ENCODE data around the gene SF1.
A peak's percentile ranks its signal among the peaks of the same experiment; 100 is the strongest.

The SF1 gene

DNA sequence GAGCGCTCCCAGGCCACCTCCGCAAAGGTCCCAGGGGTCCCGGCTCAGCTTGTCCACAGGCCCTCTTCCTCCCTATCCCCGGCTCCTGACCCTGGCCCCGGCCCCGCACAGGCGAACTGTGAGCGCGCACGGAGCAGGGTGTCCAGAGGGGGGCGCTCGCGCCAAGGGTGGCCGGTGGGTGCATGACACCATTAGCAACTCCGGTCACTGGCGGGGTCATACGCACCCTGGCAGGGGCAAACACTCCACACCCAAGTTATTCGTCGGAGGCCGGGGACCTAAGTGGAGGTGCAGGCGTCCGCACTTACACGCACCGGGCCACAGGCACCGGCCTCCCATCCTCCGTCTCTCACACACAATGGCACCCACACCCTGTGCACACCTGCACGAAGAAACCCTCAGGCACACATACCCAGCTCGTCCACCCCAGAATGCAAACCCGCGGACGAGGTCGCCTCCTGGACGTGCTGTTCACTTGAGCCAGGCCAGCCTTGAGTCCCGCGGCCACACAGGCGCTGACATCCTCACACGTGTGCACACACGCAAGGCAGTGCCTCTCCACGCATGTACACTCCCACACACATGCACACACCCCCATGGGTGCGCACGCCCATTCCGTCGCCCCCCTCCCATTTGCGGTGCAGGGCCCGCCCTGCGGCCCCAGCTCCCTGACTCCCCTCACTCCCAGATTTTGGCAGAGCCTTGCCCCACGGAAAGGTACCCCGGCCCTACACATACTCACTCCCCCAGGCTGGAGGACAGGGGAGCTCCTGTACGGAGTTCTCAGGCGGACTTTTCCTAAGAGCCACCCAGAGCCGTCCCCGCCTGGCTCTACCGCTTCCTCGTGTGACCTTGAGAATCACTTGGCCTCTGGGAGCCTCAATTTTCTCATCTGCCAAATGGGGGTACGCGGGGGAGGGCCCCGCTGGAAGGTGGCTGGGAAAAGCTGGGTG is 34.5 kb downstream of the SF1 start, which contains the start of gene RASGRP2:
RASGRP2 (minus strand) TSS at position 552 of the 953 bp plus-strand sequence. CDS start 1,276 bp downstream, outside the sequence.
- no peak within 1 kb of the TSS for H2BK120ac ChIP-seq (ENCODE audit: low read depth, low read length)
- H3K79me1 ChIP-seq (ENCODE audit: low read length), result no peaks in the 10 kb centered on the region
- WGBS (ENCODE audit: extremely low coverage, insufficient coverage, low lambda C conversion rate), result no CpG with 5 or more reads among the region's 57 CpGs
- no peaks in the 10 kb centered on the region for H3K4me1 ChIP-seq (ENCODE audit: control insufficient read depth, low read depth, low read length)
- H3K79me2 ChIP-seq (ENCODE audit: control insufficient read depth, insufficient read depth, low read length), result no peaks in the 10 kb centered on the region
- DNase-seq, result peak; percentile 42
- H2BK5ac ChIP-seq (ENCODE audit: low read length), result no peak within 1 kb of the TSS
- no peak within 1 kb of the TSS for H3K9ac ChIP-seq (ENCODE audit: low read length)
- peak within 1 kb of the TSS; percentile 53 for H3K18ac ChIP-seq (ENCODE audit: low read length)
- H3K36me3 ChIP-seq (ENCODE audit: control insufficient read depth, insufficient read depth, low read length), result no peaks in the 10 kb centered on the region
- no peak within 1 kb of the TSS for H4K5ac ChIP-seq (ENCODE audit: low read length)
- H2BK15ac ChIP-seq (replicated peaks; ENCODE audit: low read depth), result no peak within 1 kb of the TSS
- H3K4me2 ChIP-seq (ENCODE audit: low read length), result peak within 1 kb of the TSS; percentile 36
- no peak within 1 kb of the TSS for H3K4me3 ChIP-seq (ENCODE audit: low read length)
- peak within 1 kb of the TSS; percentile 62 for H3K56ac ChIP-seq (ENCODE audit: low read length)
- H2AK5ac ChIP-seq (ENCODE audit: low read length), result no peak within 1 kb of the TSS
- H3K27ac ChIP-seq (ENCODE audit: low read depth, low read length), result no peak within 1 kb of the TSS
- H3K23ac ChIP-seq (ENCODE audit: low read length), result no peak within 1 kb of the TSS
- no peak within 1 kb of the TSS for H3K4ac ChIP-seq (ENCODE audit: low read depth, low read length)
- H3K27me3 ChIP-seq (ENCODE audit: insufficient read depth, low read length, poor library complexity), result peaks cover 21% of the 10 kb centered on the region
- H4K8ac ChIP-seq (ENCODE audit: low read depth, low read length), result no peak within 1 kb of the TSS

DNA sequence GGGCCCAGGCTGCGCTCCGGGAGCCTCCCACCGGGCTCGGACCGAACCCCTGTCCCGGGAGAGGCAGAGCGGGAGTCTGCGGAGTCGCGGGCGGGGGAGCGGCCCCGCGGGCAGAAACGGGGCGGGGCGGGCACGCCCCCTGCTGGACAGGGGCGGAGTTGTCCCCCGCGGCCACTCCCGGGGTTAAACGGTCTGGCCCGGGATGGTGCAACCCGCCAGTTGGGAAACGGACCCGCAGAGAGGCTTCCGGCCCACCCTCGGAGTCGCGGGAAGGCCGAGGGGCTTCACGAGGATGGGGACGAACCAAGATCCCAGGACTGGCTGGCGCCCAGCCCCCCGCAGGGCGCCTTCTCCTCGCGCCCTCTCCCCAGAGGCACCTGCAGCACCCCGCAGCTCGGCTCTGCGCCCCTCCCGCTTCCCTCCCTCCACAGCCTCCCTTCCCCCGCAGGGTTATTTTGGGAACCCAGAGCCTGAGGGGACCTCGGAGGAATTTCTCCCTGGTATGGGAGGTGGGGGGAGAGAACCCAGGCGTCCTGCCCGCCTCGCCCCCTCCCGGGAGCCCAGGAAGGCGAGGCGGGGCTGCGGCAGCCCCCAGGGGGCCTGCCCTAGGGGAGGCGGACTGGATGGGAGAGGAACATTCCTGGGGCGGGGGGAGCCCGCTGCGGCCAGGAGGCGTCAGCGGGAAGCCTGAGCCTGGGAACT is 35.3 kb downstream of the SF1 start:
- DNase-seq, result peak; percentile 45
- H3K36me3 ChIP-seq (ENCODE audit: control insufficient read depth, insufficient read depth, low read length), result no peaks in the 10 kb centered on the region
- no peak overlapping the region for H2BK5ac ChIP-seq (ENCODE audit: low read length)
- H3K9ac ChIP-seq (ENCODE audit: low read length), result peak overlapping the region; percentile 42
- no peak overlapping the region for H4K5ac ChIP-seq (ENCODE audit: low read length)
- H3K79me2 ChIP-seq (ENCODE audit: control insufficient read depth, insufficient read depth, low read length), result no peaks in the 10 kb centered on the region
- H3K27me3 ChIP-seq (ENCODE audit: insufficient read depth, low read length, poor library complexity), result peaks cover 21% of the 10 kb centered on the region
- peak overlapping the region; percentile 61 for H3K4me2 ChIP-seq (ENCODE audit: low read length)
- no CpG with 5 or more reads among the region's 58 CpGs for WGBS (ENCODE audit: extremely low coverage, insufficient coverage, low lambda C conversion rate)
- H2BK120ac ChIP-seq (ENCODE audit: low read depth, low read length), result no peak overlapping the region
- H3K79me1 ChIP-seq (ENCODE audit: low read length), result no peaks in the 10 kb centered on the region
- no peaks in the 10 kb centered on the region for H3K4me1 ChIP-seq (ENCODE audit: control insufficient read depth, low read depth, low read length)
- H4K8ac ChIP-seq (ENCODE audit: low read depth, low read length), result no peak overlapping the region
- no peak overlapping the region for H3K18ac ChIP-seq (ENCODE audit: low read length)
- no peak overlapping the region for H3K27ac ChIP-seq (ENCODE audit: low read depth, low read length)
- H3K4ac ChIP-seq (ENCODE audit: low read depth, low read length), result no peak overlapping the region
- no peak overlapping the region for H2BK15ac ChIP-seq (replicated peaks; ENCODE audit: low read depth)
- peak overlapping the region; percentile 70 for H3K56ac ChIP-seq (ENCODE audit: low read length)
- no peak overlapping the region for H2AK5ac ChIP-seq (ENCODE audit: low read length)
- no peak overlapping the region for H3K4me3 ChIP-seq (ENCODE audit: low read length)
- no peak overlapping the region for H3K23ac ChIP-seq (ENCODE audit: low read length)

DNA sequence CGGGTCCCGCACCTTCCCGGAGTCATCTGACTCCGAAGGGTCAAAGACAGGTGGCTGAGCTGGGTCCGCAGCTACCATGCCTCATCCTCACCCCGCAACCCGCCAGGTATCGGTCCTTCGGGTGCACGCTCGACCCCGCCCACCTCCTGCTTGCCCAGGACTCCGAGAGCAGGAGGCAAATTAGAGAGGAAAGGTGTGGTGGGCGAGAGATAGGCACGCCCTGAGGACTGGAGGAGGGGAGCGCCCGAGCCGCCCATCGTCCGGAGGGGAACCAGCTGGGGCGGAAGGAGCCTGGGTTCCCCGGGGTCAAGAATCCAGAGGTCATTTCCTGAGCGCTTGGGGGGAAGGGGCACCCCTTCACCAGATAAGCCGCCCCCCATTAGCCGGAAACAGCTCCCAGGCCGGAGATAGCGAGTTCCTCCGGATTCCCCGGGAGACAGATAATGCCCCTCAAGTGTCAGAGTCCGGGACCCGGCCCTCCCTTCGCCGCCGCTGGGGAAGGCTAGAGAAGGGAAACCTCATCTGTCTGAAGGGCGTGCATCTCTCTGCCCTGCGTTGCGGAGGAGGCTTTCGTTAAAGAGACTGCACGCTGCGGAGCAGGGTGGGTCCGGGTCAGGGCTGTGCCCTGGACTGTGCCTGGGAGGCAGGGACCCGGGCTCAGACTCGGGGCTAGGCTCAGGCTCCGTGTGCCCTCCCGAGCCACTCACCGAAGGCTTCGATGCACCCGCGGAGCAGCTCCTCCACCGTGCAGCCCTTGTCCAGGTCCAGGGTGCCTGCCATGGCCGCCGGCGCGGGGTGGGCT is 36.1 kb downstream of the SF1 start:
- DNase-seq, result peak; percentile 32
- no peak overlapping the region for H3K4me3 ChIP-seq (ENCODE audit: low read length)
- H3K27ac ChIP-seq (ENCODE audit: low read depth, low read length), result no peak overlapping the region

DNA sequence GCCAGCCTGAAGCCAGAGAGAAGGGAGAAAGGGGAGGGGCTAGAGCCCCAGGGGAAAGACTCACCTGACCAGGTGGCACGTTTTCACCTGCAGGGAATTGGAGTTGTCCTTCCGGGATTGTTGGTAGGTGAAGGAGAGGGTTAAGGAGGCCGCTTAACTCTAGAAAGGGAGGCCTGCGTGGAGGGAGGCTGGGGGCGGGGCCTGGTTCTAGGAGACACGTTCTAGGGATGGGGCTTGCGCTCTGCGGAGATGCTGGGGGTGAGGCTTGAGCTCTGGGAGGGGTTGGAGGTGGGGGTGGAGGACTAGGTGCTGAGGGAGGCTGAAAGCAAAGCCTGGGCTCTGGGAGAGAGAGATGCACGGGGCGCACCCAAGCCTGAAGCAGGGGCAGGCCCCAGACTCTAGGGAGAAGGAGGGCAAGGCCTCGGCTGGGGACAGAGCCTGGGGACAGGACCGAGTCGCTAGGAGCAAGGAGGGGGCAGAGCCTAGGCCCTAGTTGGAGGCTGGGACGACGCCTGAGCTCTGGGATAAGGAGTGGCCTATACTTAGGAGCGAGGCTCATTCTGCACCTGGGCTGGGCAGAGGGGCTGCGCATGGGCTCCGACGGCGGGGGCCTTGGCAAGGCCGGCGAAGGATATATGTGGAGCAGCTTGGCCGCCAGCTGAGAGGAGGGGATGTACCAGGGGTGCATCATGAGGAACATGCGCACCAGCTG is 36.8 kb downstream of the SF1 start:
- Histone ChIP-seq H2BK120ac (ENCODE audit: low read depth, low read length) (no peak overlapping the region), H3K18ac (ENCODE audit: low read length) (no peak overlapping the region), H3K4me2 (ENCODE audit: low read length) (no peak overlapping the region), H4K5ac (ENCODE audit: low read length) (no peak overlapping the region), H3K4me3 (ENCODE audit: low read length) (no peak overlapping the region), H3K79me2 (ENCODE audit: control insufficient read depth, insufficient read depth, low read length) (no peaks in the 10 kb centered on the region), H3K23ac (ENCODE audit: low read length) (no peak overlapping the region), H2BK15ac (replicated peaks; ENCODE audit: low read depth) (no peak overlapping the region), H3K27ac (ENCODE audit: low read depth, low read length) (no peak overlapping the region), H3K56ac (ENCODE audit: low read length) (no peak overlapping the region), H3K79me1 (ENCODE audit: low read length) (no peaks in the 10 kb centered on the region), H4K8ac (ENCODE audit: low read depth, low read length) (no peak overlapping the region), H3K4ac (ENCODE audit: low read depth, low read length) (no peak overlapping the region), H3K4me1 (ENCODE audit: control insufficient read depth, low read depth, low read length) (no peaks in the 10 kb centered on the region), H3K36me3 (ENCODE audit: control insufficient read depth, insufficient read depth, low read length) (no peaks in the 10 kb centered on the region), H3K27me3 (ENCODE audit: insufficient read depth, low read length, poor library complexity) (peaks cover 21% of the 10 kb centered on the region), H2AK5ac (ENCODE audit: low read length) (no peak overlapping the region), H2BK5ac (ENCODE audit: low read length) (no peak overlapping the region), H3K9ac (ENCODE audit: low read length) (no peak overlapping the region)
- peak; percentile 42 for DNase-seq
- WGBS (ENCODE audit: extremely low coverage, insufficient coverage, low lambda C conversion rate), result no CpG with 5 or more reads among the region's 24 CpGs

More for the DNA sequence above, 36.1 kb downstream of the SF1 start:
- Histone ChIP-seq H3K18ac (ENCODE audit: low read length) (no peak overlapping the region), H3K27me3 (ENCODE audit: insufficient read depth, low read length, poor library complexity) (peaks cover 21% of the 10 kb centered on the region), H3K4me2 (ENCODE audit: low read length) (peak overlapping the region; percentile 61), H2AK5ac (ENCODE audit: low read length) (no peak overlapping the region), H3K4me1 (ENCODE audit: control insufficient read depth, low read depth, low read length) (no peaks in the 10 kb centered on the region), H3K79me2 (ENCODE audit: control insufficient read depth, insufficient read depth, low read length) (no peaks in the 10 kb centered on the region), H2BK15ac (replicated peaks; ENCODE audit: low read depth) (no peak overlapping the region), H3K9ac (ENCODE audit: low read length) (peak overlapping the region; percentile 42), H3K56ac (ENCODE audit: low read length) (peak overlapping the region; percentile 70), H3K23ac (ENCODE audit: low read length) (no peak overlapping the region), H2BK120ac (ENCODE audit: low read depth, low read length) (no peak overlapping the region), H4K5ac (ENCODE audit: low read length) (no peak overlapping the region), H3K79me1 (ENCODE audit: low read length) (no peaks in the 10 kb centered on the region), H2BK5ac (ENCODE audit: low read length) (no peak overlapping the region), H3K36me3 (ENCODE audit: control insufficient read depth, insufficient read depth, low read length) (no peaks in the 10 kb centered on the region), H4K8ac (ENCODE audit: low read depth, low read length) (no peak overlapping the region), H3K4ac (ENCODE audit: low read depth, low read length) (no peak overlapping the region)
- WGBS (ENCODE audit: extremely low coverage, insufficient coverage, low lambda C conversion rate), result no CpG with 5 or more reads among the region's 54 CpGs

DNA sequence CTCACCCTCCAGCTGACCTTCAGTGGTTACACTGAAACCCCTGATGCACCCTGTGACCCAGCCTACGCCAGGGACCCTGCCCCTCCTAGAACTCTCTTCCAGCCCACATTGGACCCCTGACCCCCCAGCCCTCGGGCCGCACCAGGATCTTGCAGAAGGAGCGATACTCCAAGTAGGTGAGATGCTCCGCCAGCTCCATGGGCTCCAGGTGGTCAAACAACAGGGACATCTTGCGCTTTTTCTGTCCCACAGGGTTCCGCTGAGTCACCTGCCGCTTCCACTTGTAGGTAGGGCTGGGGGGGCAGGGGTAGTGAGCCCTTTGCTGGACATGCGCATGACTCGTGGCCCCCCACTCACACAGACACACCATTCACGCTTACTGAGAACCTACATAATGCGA is 38.5 kb downstream of the SF1 start:
- Histone ChIP-seq H3K18ac (ENCODE audit: low read length) (no peak overlapping the region), H3K4me3 (ENCODE audit: low read length) (no peak overlapping the region), H3K23ac (ENCODE audit: low read length) (no peak overlapping the region), H2BK15ac (replicated peaks; ENCODE audit: low read depth) (no peak overlapping the region), H2BK5ac (ENCODE audit: low read length) (no peak overlapping the region), H3K56ac (ENCODE audit: low read length) (no peak overlapping the region), H3K79me1 (ENCODE audit: low read length) (no peaks in the 10 kb centered on the region), H4K5ac (ENCODE audit: low read length) (no peak overlapping the region), H2BK120ac (ENCODE audit: low read depth, low read length) (no peak overlapping the region), H3K79me2 (ENCODE audit: control insufficient read depth, insufficient read depth, low read length) (no peaks in the 10 kb centered on the region), H2AK5ac (ENCODE audit: low read length) (no peak overlapping the region), H3K4me1 (ENCODE audit: control insufficient read depth, low read depth, low read length) (no peaks in the 10 kb centered on the region), H3K4me2 (ENCODE audit: low read length) (no peak overlapping the region), H3K4ac (ENCODE audit: low read depth, low read length) (no peak overlapping the region), H3K27ac (ENCODE audit: low read depth, low read length) (no peak overlapping the region), H4K8ac (ENCODE audit: low read depth, low read length) (no peak overlapping the region), H3K27me3 (ENCODE audit: insufficient read depth, low read length, poor library complexity) (peaks cover 21% of the 10 kb centered on the region), H3K9ac (ENCODE audit: low read length) (no peak overlapping the region), H3K36me3 (ENCODE audit: control insufficient read depth, insufficient read depth, low read length) (no peaks in the 10 kb centered on the region)
- DNase-seq, result no peak
- no CpG with 5 or more reads among the region's 12 CpGs for WGBS (ENCODE audit: extremely low coverage, insufficient coverage, low lambda C conversion rate)

Measured in mesendoderm (in vitro differentiated cells).